ENCODE data around the gene ECT2L. TPM values are rescaled to one million over a fixed set of nuclear protein-coding genes. Genes with fewer than 3 reads are reported as not detected.

The ECT2L gene
- total and polyA plus RNA-seq, 2 experiments from 2014 or later, result not detected

DNA sequence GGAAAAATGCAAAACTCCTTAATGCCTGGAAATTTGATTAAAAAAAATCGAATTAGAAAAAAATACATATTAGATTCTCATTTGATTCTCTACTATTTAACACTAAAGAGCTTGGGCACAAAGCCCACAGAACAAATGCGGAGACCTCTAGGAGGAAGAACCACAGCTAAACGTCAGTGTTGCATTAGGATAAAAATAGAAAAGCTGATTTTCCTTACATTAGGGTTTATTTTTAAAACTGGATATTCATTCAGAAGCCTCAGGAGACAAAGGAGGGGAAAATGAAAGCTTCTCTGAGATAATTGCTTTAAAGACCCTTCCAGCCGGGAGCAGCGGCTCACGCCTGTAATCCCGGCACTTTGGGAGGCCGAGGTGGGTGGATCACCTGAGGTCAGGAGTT is 77.3 kb downstream of the ECT2L start:
- H3K27me3 ChIP-seq, result no peaks in the 10 kb centered on the region
- TF ChIP-seq, protein P1, sequence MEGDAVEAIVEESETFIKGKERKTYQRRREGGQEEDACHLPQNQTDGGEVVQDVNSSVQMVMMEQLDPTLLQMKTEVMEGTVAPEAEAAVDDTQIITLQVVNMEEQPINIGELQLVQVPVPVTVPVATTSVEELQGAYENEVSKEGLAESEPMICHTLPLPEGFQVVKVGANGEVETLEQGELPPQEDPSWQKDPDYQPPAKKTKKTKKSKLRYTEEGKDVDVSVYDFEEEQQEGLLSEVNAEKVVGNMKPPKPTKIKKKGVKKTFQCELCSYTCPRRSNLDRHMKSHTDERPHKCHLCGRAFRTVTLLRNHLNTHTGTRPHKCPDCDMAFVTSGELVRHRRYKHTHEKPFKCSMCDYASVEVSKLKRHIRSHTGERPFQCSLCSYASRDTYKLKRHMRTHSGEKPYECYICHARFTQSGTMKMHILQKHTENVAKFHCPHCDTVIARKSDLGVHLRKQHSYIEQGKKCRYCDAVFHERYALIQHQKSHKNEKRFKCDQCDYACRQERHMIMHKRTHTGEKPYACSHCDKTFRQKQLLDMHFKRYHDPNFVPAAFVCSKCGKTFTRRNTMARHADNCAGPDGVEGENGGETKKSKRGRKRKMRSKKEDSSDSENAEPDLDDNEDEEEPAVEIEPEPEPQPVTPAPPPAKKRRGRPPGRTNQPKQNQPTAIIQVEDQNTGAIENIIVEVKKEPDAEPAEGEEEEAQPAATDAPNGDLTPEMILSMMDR (IDR thresholded peaks at IDR 0.05; ENCODE audit: low read depth, low read length), result no peak
- H3K36me3 ChIP-seq, result no peaks in the 10 kb centered on the region
- H3K9me3 ChIP-seq (ENCODE audit: low read depth), result no peaks in the 10 kb centered on the region
- H3K4me3 ChIP-seq, result no peak overlapping the region
- no peak for DNase-seq (ENCODE audit: low read depth in 1 of 2, low spot score in 1 of 2)
- H3K4me1 ChIP-seq (ENCODE audit: low read depth), result peaks cover 26% of the 10 kb centered on the region
- no peak overlapping the region for H3K27ac ChIP-seq

DNA sequence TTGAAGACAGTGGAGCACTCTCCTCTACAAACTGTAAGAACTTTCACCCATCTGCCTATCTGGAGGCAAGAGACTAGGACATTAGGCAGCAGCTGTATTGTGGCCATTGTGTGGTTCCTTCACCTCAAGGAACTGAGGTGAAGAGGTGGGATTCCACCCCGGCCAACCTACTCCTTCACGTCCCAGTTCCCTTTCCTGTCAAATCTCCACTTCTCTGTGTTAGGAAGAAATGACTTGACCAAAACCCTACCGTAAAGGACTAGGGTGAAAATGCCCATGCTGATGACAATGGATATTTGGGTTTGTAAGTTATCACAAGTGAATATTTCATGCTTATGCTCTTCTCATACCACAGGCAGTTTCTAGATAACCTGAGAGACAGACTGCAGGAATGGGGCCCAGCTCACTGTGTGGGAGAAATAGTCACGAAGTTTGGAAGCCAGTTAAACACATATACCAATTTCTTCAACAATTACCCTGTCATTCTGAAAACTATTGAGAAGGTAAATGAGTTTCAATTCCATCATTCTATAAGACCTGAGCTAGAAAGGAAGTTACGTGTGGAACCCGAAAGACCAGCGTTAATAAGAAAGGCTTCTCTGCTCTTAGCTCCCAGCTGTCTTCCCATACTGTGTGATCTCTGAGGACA is 86.6 kb downstream of the ECT2L start:
- Histone ChIP-seq H3K4me1 (ENCODE audit: low read depth) (no peaks in the 10 kb centered on the region), H3K27me3 (no peaks in the 10 kb centered on the region), H3K36me3 (no peaks in the 10 kb centered on the region), H3K4me3 (no peak overlapping the region), H3K9me3 (ENCODE audit: low read depth) (no peaks in the 10 kb centered on the region), H3K27ac (no peak overlapping the region)
- TF ChIP-seq, protein P1 (IDR thresholded peaks at IDR 0.05; ENCODE audit: low read depth, low read length), result no peak
- no peak for DNase-seq (ENCODE audit: low read depth in 1 of 2, low spot score in 1 of 2)

DNA sequence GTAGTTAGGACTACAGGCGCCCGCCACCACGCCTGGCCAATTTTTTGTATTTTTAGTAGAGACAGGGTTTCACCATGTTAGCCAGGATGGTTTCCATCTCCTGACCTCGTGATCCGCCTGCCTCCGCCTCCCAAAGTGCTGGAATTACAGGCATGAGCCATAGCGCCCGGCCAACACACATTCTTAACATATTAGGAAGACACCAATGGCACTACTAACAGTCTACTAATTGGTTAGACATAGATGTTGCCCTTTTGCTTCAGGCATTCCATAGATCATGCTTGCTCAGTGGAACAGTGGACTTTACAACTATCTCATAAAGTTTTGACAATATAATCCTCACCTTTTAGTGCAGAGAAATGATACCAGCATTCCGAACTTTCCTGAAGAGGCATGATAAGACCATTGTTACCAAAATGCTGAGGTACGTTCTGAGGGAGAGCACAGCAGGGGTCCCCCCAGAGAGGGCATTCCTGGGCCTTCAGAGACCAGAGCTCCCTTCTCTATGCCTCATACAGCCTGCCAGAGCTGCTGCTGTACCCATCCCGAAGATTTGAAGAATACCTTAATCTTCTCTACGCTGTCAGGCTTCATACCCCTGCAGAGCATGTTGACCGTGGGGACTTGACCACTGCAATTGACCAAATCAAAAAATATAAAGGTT is 89.4 kb downstream of the ECT2L start:
- no peaks in the 10 kb centered on the region for H3K9me3 ChIP-seq (ENCODE audit: low read depth)
- H3K27me3 ChIP-seq, result no peaks in the 10 kb centered on the region
- TF ChIP-seq, protein P1 (IDR thresholded peaks at IDR 0.05; ENCODE audit: low read depth, low read length), result no peak
- no peak overlapping the region for H3K27ac ChIP-seq
- H3K36me3 ChIP-seq, result no peaks in the 10 kb centered on the region
- H3K4me3 ChIP-seq, result no peak overlapping the region
- DNase-seq (ENCODE audit: low read depth in 1 of 2, low spot score in 1 of 2), result no peak
- no peaks in the 10 kb centered on the region for H3K4me1 ChIP-seq (ENCODE audit: low read depth)

DNA sequence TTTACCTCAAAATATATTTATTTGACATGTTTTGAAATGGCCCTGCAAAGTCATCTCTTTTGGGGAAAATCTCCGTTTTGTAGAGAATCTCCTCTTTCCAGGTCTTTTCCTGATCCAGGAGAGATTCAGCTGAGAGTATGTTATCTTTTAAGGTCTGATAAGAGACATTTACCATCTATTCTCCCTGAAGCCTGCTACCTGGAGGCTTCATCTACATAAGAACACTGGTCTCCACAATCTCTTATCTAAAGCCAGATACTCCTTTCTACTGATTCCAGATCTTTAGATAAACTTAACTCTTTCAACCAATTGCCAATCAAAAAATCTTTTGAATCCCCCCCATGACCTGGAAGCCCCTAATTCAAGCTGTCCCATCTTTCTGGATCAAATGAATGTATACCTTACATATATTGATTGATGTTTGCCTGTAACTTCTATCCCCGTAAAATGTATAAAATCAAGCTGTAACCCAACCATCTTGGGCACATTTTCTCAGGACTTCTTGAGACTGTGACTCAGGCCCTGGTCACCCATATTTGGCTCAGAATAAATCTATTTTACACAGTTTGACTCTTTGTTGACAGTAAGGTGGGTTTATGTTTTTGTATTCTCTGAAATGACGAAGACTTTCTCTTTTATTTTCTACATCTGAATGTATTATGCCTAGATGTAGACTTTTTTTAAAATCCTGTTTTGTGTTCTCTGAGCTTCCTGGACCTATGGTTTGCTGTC is 95.5 kb downstream of the ECT2L start:
- no peaks in the 10 kb centered on the region for H3K9me3 ChIP-seq (ENCODE audit: low read depth)
- DNase-seq (ENCODE audit: low read depth in 1 of 2, low spot score in 1 of 2), result no peak
- no peaks in the 10 kb centered on the region for H3K4me1 ChIP-seq (ENCODE audit: low read depth)
- no peak overlapping the region for H3K27ac ChIP-seq
- no peaks in the 10 kb centered on the region for H3K27me3 ChIP-seq
- TF ChIP-seq, protein P1 (IDR thresholded peaks at IDR 0.05; ENCODE audit: low read depth, low read length), result no peak
- no peaks in the 10 kb centered on the region for H3K36me3 ChIP-seq
- H3K4me3 ChIP-seq, result no peak overlapping the region

DNA sequence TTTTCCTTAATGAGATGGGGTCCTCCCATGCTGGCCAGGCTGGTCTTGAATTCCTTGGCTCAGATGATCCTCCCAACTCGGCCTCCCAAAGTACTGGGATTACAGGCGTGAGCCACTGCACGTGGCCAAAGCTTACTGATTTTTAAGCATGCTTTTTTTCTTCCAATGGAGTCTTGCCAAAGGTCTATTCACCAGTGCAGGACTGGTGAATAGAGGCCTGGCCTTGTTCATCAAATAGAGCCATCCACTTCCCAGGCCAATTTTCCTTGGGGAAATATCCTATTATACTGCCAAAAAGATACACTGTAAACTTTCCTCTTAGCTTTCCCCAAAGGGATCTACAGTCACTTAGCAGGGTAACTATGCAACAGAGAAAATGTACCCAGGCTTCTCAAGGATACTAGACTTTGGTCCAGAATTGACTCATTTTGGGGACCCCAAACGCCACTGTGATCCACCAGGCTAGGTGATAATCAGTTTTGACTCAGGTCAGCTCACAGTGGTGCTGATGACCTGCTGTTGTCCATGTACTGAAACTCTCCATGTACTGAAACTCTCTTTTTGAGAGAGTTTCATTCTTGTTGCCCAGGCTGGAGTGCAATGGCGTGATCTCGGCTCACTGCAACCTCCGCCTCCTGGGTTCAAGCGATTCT is 100.3 kb downstream of the ECT2L start:
- DNase-seq (ENCODE audit: low read depth in 1 of 2, low spot score in 1 of 2), result no peak
- Histone ChIP-seq H3K27ac (no peak overlapping the region), H3K4me1 (ENCODE audit: low read depth) (no peaks in the 10 kb centered on the region), H3K4me3 (no peak overlapping the region), H3K36me3 (no peaks in the 10 kb centered on the region), H3K27me3 (no peaks in the 10 kb centered on the region), H3K9me3 (ENCODE audit: low read depth) (no peaks in the 10 kb centered on the region)
- TF ChIP-seq, protein P1 (IDR thresholded peaks at IDR 0.05; ENCODE audit: low read depth, low read length), result no peak

All from cardiac muscle cell (in vitro differentiated cells and primary cell).